ENCODE results near the gene TMEM170B. TPM values are rescaled to one million over a fixed set of nuclear protein-coding genes. Genes with fewer than 3 reads are reported as not detected.

TMEM170B gene
- total RNA-seq, 1 donor from 2014 or later = 9.2 TPM

GRCh38 chr6:11631008-11631407 is 93.5 kb downstream of the TMEM170B start:
- no peaks in the 10 kb centered on the region for H3K27me3 ChIP-seq
- intact Hi-C loops (cut with DNase I) = no loop called here
- peak overlapping the region; percentile 11 for H3K27ac ChIP-seq
- no peak for TF ChIP-seq CTCF (IDR thresholded peaks at IDR 0.05)
- H3K4me3 ChIP-seq = no peak overlapping the region
- ATAC-seq = no peak
- DNase-seq = no peak
- H3K4me1 ChIP-seq = peaks cover 15% of the 10 kb centered on the region
- H3K9me3 ChIP-seq = no peaks in the 10 kb centered on the region
- H3K36me3 ChIP-seq = no peaks in the 10 kb centered on the region

GRCh38 chr6:11631539-11631938 is 94.0 kb downstream of the TMEM170B start:
- H3K4me3 ChIP-seq = no peak overlapping the region
- peaks cover 15% of the 10 kb centered on the region for H3K4me1 ChIP-seq
- H3K36me3 ChIP-seq = no peaks in the 10 kb centered on the region
- no peak for ATAC-seq
- intact Hi-C loops (cut with DNase I) = no loop called here
- TF ChIP-seq CTCF (IDR thresholded peaks at IDR 0.05) = no peak
- no peaks in the 10 kb centered on the region for H3K9me3 ChIP-seq
- H3K27me3 ChIP-seq = no peaks in the 10 kb centered on the region
- H3K27ac ChIP-seq = peak overlapping the region; percentile 11
- no peak for DNase-seq

GRCh38 chr6:11632231-11632630 is 94.7 kb downstream of the TMEM170B start:
- DNase-seq = no peak
- H3K4me1 ChIP-seq = peaks cover 15% of the 10 kb centered on the region
- no peak overlapping the region for H3K27ac ChIP-seq
- H3K27me3 ChIP-seq = no peaks in the 10 kb centered on the region
- no peaks in the 10 kb centered on the region for H3K9me3 ChIP-seq
- intact Hi-C loops (cut with DNase I) = no loop called here
- H3K36me3 ChIP-seq = no peaks in the 10 kb centered on the region
- TF ChIP-seq CTCF (IDR thresholded peaks at IDR 0.05) = no peak
- H3K4me3 ChIP-seq = no peak overlapping the region
- peak; percentile 86 for ATAC-seq

- no peak for TF ChIP-seq CTCF (IDR thresholded peaks at IDR 0.05)
- no peak overlapping the region for H3K27ac ChIP-seq
- no peaks in the 10 kb centered on the region for H3K36me3 ChIP-seq
- DNase-seq = no peak
- H3K27me3 ChIP-seq = no peaks in the 10 kb centered on the region
- H3K4me1 ChIP-seq = peaks cover 15% of the 10 kb centered on the region
- no peaks in the 10 kb centered on the region for H3K9me3 ChIP-seq
- no peak overlapping the region for H3K4me3 ChIP-seq
- intact Hi-C loops (cut with DNase I) = no loop called here
- peak; percentile 56 for ATAC-seq
Observed at GRCh38 chr6:11632795-11633511, 95.4 kb downstream of the TMEM170B start.

Other genes with a start within 250 kb of the TMEM170B start
- gene ADTRP, start 241.1 kb downstream of the TMEM170B start, total RNA-seq = 21.0 TPM